ENCODE measurements around the gene PLEKHA5.
A peak's percentile ranks its signal among the peaks of the same experiment; 100 is the strongest.
"Not testable (repeated sequence)": the region's sequence is repeated elsewhere in the genome, so short reads cannot be mapped to it uniquely, and the experiment has no call there.

The PLEKHA5 gene

GRCh38 chr12:19402211-19402610 lies 272.7 kb downstream of the PLEKHA5 start:
- WGBS, 2 experiments (ENCODE audit: insufficient coverage in 2 of 2) = 85 to 90% methylated on average over 4 to 5 of the region's 6 CpGs
- Histone ChIP-seq H3K9me3 (ENCODE audit: control insufficient read depth, low read length) (no peaks in the 10 kb centered on the region), H3K4me1 (ENCODE audit: control insufficient read depth, insufficient read depth, low read length, poor library complexity, severe bottlenecking) (no peaks in the 10 kb centered on the region), H3K4me3 (ENCODE audit: extremely low read depth, insufficient read depth, low read length, poor library complexity, severe bottlenecking) (no peak overlapping the region), H3K36me3 (ENCODE audit: control insufficient read depth, insufficient read depth, low read length) (no peaks in the 10 kb centered on the region), H3K27ac (ENCODE audit: low read depth, low read length, severe bottlenecking) (no peak overlapping the region)

- no peak overlapping the region for H3K4me3 ChIP-seq (ENCODE audit: extremely low read depth, insufficient read depth, low read length, poor library complexity, severe bottlenecking)
- no peaks in the 10 kb centered on the region for H3K9me3 ChIP-seq (ENCODE audit: control insufficient read depth, low read length)
- no peaks in the 10 kb centered on the region for H3K4me1 ChIP-seq (ENCODE audit: control insufficient read depth, insufficient read depth, low read length, poor library complexity, severe bottlenecking)
- WGBS, 2 experiments (ENCODE audit: insufficient coverage in 2 of 2) = 85 to 93% methylated on average over 3 of the region's 4 CpGs
- H3K36me3 ChIP-seq (ENCODE audit: control insufficient read depth, insufficient read depth, low read length) = no peaks in the 10 kb centered on the region
- no peak overlapping the region for H3K27ac ChIP-seq (ENCODE audit: low read depth, low read length, severe bottlenecking)
Measured at GRCh38 chr12:19402743-19403431, 273.4 kb downstream of the PLEKHA5 start.

DNA sequence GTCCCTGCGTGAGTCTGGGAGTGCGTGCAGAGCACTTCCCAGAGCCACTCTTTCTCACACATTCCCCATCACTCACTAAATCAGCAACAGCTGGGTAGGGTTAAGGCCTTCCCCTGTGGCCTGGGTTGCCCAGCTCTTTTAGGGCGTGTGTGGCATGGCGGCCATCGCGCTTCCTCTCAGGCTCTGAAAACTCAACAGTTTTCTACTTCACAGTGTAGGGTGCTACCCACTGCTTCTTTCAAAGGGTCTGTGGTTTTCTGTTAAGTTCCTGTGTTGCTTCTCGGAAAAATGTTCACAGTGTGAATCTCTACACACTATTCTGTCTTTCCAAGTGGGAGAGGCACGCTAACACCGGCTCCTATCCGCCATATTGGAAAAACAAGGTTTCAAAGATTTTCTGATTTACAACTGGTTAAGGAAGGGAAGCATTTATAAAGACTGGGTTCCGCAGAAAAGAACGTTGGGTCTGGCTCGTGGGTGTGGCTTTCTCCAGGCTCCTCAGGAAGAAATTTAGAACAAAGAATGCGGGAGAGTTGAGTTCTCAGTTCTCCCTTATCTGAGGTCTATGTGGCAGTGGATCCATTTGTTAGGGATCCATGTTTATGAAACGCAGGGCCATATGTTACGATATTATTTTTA lies 274.8 kb downstream of the PLEKHA5 start:
- no peaks in the 10 kb centered on the region for H3K36me3 ChIP-seq (ENCODE audit: control insufficient read depth, insufficient read depth, low read length)
- 94 to 96% methylated on average over 10 to 11 of the region's 16 CpGs for WGBS, 2 experiments (ENCODE audit: insufficient coverage in 2 of 2)
- no peaks in the 10 kb centered on the region for H3K4me1 ChIP-seq (ENCODE audit: control insufficient read depth, insufficient read depth, low read length, poor library complexity, severe bottlenecking)
- no peak overlapping the region for H3K27ac ChIP-seq (ENCODE audit: low read depth, low read length, severe bottlenecking)
- no peaks in the 10 kb centered on the region for H3K9me3 ChIP-seq (ENCODE audit: control insufficient read depth, low read length)
- no peak overlapping the region for H3K4me3 ChIP-seq (ENCODE audit: extremely low read depth, insufficient read depth, low read length, poor library complexity, severe bottlenecking)

GRCh38 chr12:19409376-19409775 lies 279.8 kb downstream of the PLEKHA5 start:
- H3K4me1 ChIP-seq (ENCODE audit: control insufficient read depth, insufficient read depth, low read length, poor library complexity, severe bottlenecking) = peaks cover 3% of the 10 kb centered on the region
- no peaks in the 10 kb centered on the region for H3K36me3 ChIP-seq (ENCODE audit: control insufficient read depth, insufficient read depth, low read length)
- no peak overlapping the region for H3K27ac ChIP-seq (ENCODE audit: low read depth, low read length, severe bottlenecking)
- no peak overlapping the region for H3K4me3 ChIP-seq (ENCODE audit: extremely low read depth, insufficient read depth, low read length, poor library complexity, severe bottlenecking)
- WGBS, 2 experiments (ENCODE audit: insufficient coverage in 2 of 2) = no CpG with 5 or more reads among the region's 3 CpGs
- no peaks in the 10 kb centered on the region for H3K9me3 ChIP-seq (ENCODE audit: control insufficient read depth, low read length)

DNA sequence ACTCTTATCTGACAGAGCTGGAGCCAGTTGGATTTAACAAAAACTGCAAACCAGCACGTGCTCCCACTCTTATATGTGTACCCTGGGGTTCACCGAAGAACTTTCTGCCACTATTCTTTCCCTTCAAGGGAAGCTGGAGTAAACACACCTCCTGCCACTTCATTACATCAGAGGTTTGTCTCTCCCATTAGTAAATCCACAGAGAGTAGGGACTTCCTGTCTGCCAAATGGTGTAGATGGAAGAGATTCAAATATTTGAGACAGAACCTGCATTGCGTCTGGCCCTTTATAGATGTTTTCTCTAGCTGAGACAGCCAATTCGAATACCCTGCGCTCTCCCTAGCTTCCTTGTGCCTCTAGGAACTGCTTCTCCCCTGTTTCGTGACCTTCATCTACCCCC lies 280.7 kb downstream of the PLEKHA5 start:
- peak overlapping the region; percentile 47 for H3K27ac ChIP-seq (ENCODE audit: low read depth, low read length, severe bottlenecking)
- no peaks in the 10 kb centered on the region for H3K36me3 ChIP-seq (ENCODE audit: control insufficient read depth, insufficient read depth, low read length)
- 77 to 79% methylated on average over 5 to 6 of the region's 6 CpGs for WGBS, 2 experiments (ENCODE audit: insufficient coverage in 2 of 2)
- H3K4me1 ChIP-seq (ENCODE audit: control insufficient read depth, insufficient read depth, low read length, poor library complexity, severe bottlenecking) = peaks cover 3% of the 10 kb centered on the region
- no peak overlapping the region for H3K4me3 ChIP-seq (ENCODE audit: extremely low read depth, insufficient read depth, low read length, poor library complexity, severe bottlenecking)
- no peaks in the 10 kb centered on the region for H3K9me3 ChIP-seq (ENCODE audit: control insufficient read depth, low read length)

GRCh38 chr12:19410629-19411185 lies 281.2 kb downstream of the PLEKHA5 start:
- 36 to 53% methylated on average over 2 to 3 of the region's 7 CpGs for WGBS, 2 experiments (ENCODE audit: insufficient coverage in 2 of 2)
- no peaks in the 10 kb centered on the region for H3K36me3 ChIP-seq (ENCODE audit: control insufficient read depth, insufficient read depth, low read length)
- peaks cover 3% of the 10 kb centered on the region for H3K4me1 ChIP-seq (ENCODE audit: control insufficient read depth, insufficient read depth, low read length, poor library complexity, severe bottlenecking)
- H3K27ac ChIP-seq (ENCODE audit: low read depth, low read length, severe bottlenecking) = no peak overlapping the region
- no peaks in the 10 kb centered on the region for H3K9me3 ChIP-seq (ENCODE audit: control insufficient read depth, low read length)
- no peak overlapping the region for H3K4me3 ChIP-seq (ENCODE audit: extremely low read depth, insufficient read depth, low read length, poor library complexity, severe bottlenecking)

GRCh38 chr12:19411234-19412204 lies 282.0 kb downstream of the PLEKHA5 start:
- 84 to 90% methylated on average over 6 to 9 of the region's 10 CpGs for WGBS, 2 experiments (ENCODE audit: insufficient coverage in 2 of 2)
- Histone ChIP-seq H3K9me3 (ENCODE audit: control insufficient read depth, low read length) (no peaks in the 10 kb centered on the region), H3K4me1 (ENCODE audit: control insufficient read depth, insufficient read depth, low read length, poor library complexity, severe bottlenecking) (peaks cover 3% of the 10 kb centered on the region), H3K4me3 (ENCODE audit: extremely low read depth, insufficient read depth, low read length, poor library complexity, severe bottlenecking) (no peak overlapping the region), H3K27ac (ENCODE audit: low read depth, low read length, severe bottlenecking) (no peak overlapping the region), H3K36me3 (ENCODE audit: control insufficient read depth, insufficient read depth, low read length) (no peaks in the 10 kb centered on the region)

DNA sequence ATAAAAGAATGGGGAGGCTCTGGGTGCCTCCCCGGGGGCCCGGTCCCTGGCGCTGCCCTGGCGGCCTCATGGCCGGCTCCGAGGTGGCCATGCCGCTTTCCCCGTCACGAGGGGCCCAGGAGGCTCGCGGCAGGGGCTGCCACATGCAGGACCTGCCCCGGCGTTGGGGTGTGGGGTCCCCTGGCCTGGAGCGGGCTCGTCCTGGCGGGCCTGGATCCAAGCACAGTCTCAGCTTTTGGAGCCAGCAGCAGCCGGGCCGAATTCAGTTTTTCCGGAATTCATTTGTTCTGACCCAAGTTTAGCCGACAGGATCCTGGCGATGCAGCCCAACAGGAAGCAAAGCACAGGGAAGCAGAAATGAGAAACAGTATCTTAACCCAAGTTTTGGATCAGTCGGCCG lies 283.3 kb downstream of the PLEKHA5 start:
- no peak overlapping the region for H3K4me3 ChIP-seq (ENCODE audit: extremely low read depth, insufficient read depth, low read length, poor library complexity, severe bottlenecking)
- 93 to 94% methylated on average over 13 to 23 of the region's 23 CpGs for WGBS, 2 experiments (ENCODE audit: insufficient coverage in 2 of 2)
- H3K4me1 ChIP-seq (ENCODE audit: control insufficient read depth, insufficient read depth, low read length, poor library complexity, severe bottlenecking) = peaks cover 3% of the 10 kb centered on the region
- H3K27ac ChIP-seq (ENCODE audit: low read depth, low read length, severe bottlenecking) = no peak overlapping the region
- no peaks in the 10 kb centered on the region for H3K9me3 ChIP-seq (ENCODE audit: control insufficient read depth, low read length)
- H3K36me3 ChIP-seq (ENCODE audit: control insufficient read depth, insufficient read depth, low read length) = no peaks in the 10 kb centered on the region

- H3K9me3 ChIP-seq (ENCODE audit: control insufficient read depth, low read length); H3K36me3 ChIP-seq (ENCODE audit: control insufficient read depth, insufficient read depth, low read length); H3K4me3 ChIP-seq (ENCODE audit: extremely low read depth, insufficient read depth, low read length, poor library complexity, severe bottlenecking); H3K4me1 ChIP-seq (ENCODE audit: control insufficient read depth, insufficient read depth, low read length, poor library complexity, severe bottlenecking); H3K27ac ChIP-seq (ENCODE audit: low read depth, low read length, severe bottlenecking): not testable (repeated sequence)
- 82 to 87% methylated on average over 3 to 5 of the region's 5 CpGs for WGBS, 2 experiments (ENCODE audit: insufficient coverage in 2 of 2)
Measured at GRCh38 chr12:19413582-19413981, 284.0 kb downstream of the PLEKHA5 start.

- Histone ChIP-seq H3K4me3 (ENCODE audit: extremely low read depth, insufficient read depth, low read length, poor library complexity, severe bottlenecking) (no peak overlapping the region), H3K4me1 (ENCODE audit: control insufficient read depth, insufficient read depth, low read length, poor library complexity, severe bottlenecking) (no peaks in the 10 kb centered on the region), H3K36me3 (ENCODE audit: control insufficient read depth, insufficient read depth, low read length) (no peaks in the 10 kb centered on the region), H3K27ac (ENCODE audit: low read depth, low read length, severe bottlenecking) (no peak overlapping the region), H3K9me3 (ENCODE audit: control insufficient read depth, low read length) (no peaks in the 10 kb centered on the region)
Measured at GRCh38 chr12:19415563-19415962, 286.0 kb downstream of the PLEKHA5 start.

Measured in mesodermal cell (in vitro differentiated cells).